Karpas-422 (cell line): ENCODE data around the gene DISC1. TPM values are rescaled to one million over a fixed set of nuclear protein-coding genes. Genes with fewer than 3 reads are reported as not detected.

Experiments
- DNase-seq: peaks from one replicate; pipeline ENCODE4 v3.0.0-alpha.2; 2015
- H2AFZ ChIP-seq: fragments of 200-600 bp; sonication (generic); 2 replicates; pipeline ENCODE4 v1.6.1; 2014; ENCODE audit warnings: antibody characterized with exemption, low read length, mixed read lengths
- H3K27ac ChIP-seq: fragments of 200-600 bp; sonication (generic); 2 replicates; pipeline ENCODE4 v1.5.1; 2014; ENCODE audit warnings: mild to moderate bottlenecking, low read length, moderate library complexity
- H3K27me3 ChIP-seq: fragments of 200-600 bp; sonication (generic); 2 replicates; pipeline ENCODE4 v1.6.1; 2014; ENCODE audit warnings: low read length, mixed read lengths
- H3K36me3 ChIP-seq: fragments of 200-600 bp; sonication (generic); 2 replicates; pipeline ENCODE4 v1.6.1; 2014; ENCODE audit warnings: low read length, mixed read lengths; ENCODE audit not compliant: insufficient read depth
- H3K4me1 ChIP-seq: fragments of 200-600 bp; sonication (generic); 2 replicates; pipeline ENCODE4 v1.6.1; 2014; ENCODE audit warnings: mild to moderate bottlenecking, low read length, mixed read lengths
- H3K4me2 ChIP-seq: fragments of 200-600 bp; sonication (generic); 2 replicates; pipeline ENCODE4 v1.6.1; 2014; ENCODE audit warnings: low read length, low read depth, mild to moderate bottlenecking; ENCODE audit not compliant: poor library complexity, severe bottlenecking
- H3K4me3 ChIP-seq: fragments of 200-600 bp; sonication (generic); 2 replicates; pipeline ENCODE4 v1.5.1; 2014; ENCODE audit warnings: mild to moderate bottlenecking, antibody characterized with exemption, low read length, mixed read lengths
- H3K79me2 ChIP-seq: fragments of 200-600 bp; sonication (generic); 2 replicates; pipeline ENCODE4 v1.6.1; 2014; ENCODE audit warnings: mild to moderate bottlenecking, low read length, mixed read lengths
- H3K9ac ChIP-seq: fragments of 200-600 bp; sonication (generic); 2 replicates; pipeline ENCODE4 v1.6.0; 2014; ENCODE audit warnings: low read length
- H3K9me2 ChIP-seq: fragments of 200-600 bp; sonication (generic), shearing (Covaris generic); replicated peaks from 2 replicates; pipeline ENCODE4 v1.6.0; 2014; ENCODE audit warnings: mild to moderate bottlenecking, low read length, moderate library complexity; ENCODE audit not compliant: insufficient read depth
- H3K9me3 ChIP-seq: fragments of 300-700, 200-600 bp; sonication (generic); 2 replicates; pipeline ENCODE4 v1.6.1; 2014; ENCODE audit warnings: low read length, mixed read lengths
- H4K20me1 ChIP-seq: fragments of 200-600 bp; sonication (generic); 2 replicates; pipeline ENCODE4 v1.6.1; 2014; ENCODE audit warnings: mild to moderate bottlenecking, antibody characterized with exemption, low read length, low read depth; ENCODE audit not compliant: insufficient read depth
- total RNA-seq: library from RNA; depleted of rRNA; stranded (reverse); fragments of >200 nt; shearing (Covaris generic); gene quantifications from 2 replicates; pipeline ENCODE4 v1.2.3, GENCODE V29; 2014; ENCODE audit warnings: low replicate concordance

The DISC1 gene
- total RNA-seq, 1 experiment from 2014 or later, result 6.4 TPM

DNA sequence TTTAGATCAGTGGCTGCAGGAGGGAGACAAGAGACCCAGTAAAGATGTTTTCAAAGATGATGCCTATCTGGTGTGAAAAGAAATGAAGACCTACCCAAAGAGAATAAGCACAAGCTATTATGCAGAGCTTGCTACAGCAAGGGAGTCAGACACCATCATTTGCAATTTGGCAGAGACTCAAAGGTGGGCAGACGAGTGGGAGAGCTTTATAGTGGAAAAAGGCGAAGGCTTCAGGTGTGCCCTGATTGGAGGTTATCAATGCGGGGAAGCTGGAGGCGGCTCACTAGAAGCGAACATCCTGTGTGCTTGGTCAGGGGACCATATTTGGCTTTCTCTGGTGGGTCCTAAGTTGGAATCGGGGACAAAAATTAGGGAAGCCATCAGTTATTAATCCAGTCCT lies 183.8 kb downstream of the DISC1 start:
- Histone ChIP-seq H2AFZ (no peak overlapping the region), H4K20me1 (0 out of 2 replicates have a peak, but pooled peaks cover 8% of the 10 kb centered on the region), H3K4me3 (no peak overlapping the region), H3K9me3 (no peaks in the 10 kb centered on the region), H3K36me3 (no peaks in the 10 kb centered on the region), H3K4me2 (no peak overlapping the region), H3K4me1 (no peaks in the 10 kb centered on the region), H3K27me3 (no peaks in the 10 kb centered on the region; the same call in 1 of the 2 replicates), H3K27ac (no peak overlapping the region), H3K9me2 (no peaks in the 10 kb centered on the region), H3K9ac (no peak overlapping the region), H3K79me2 (no peaks in the 10 kb centered on the region)
- DNase-seq, result no peak

DNA sequence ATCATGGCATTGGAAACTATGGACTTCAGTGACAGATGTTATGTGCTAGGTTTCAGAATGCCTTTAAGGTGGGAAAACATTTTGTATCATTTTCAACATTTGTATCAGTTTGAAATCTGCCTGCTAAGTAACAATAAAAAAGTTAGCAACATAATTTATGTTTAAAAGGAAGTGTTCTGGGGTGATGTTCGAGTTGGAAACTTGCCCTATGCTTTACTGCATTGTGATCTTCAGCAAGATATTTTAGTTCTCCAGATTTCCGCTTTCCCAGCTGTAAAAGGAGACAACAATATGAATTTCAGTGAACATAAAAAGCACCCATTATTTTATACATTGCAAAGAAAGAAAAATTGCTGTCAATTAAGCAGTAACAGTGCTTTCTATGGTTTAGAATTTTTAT lies 187.4 kb downstream of the DISC1 start:
- Histone ChIP-seq H3K36me3 (no peaks in the 10 kb centered on the region), H3K27me3 (no peaks in the 10 kb centered on the region), H3K4me1 (no peaks in the 10 kb centered on the region), H3K4me3 (no peak overlapping the region), H3K4me2 (no peak overlapping the region), H2AFZ (no peak overlapping the region), H3K79me2 (no peaks in the 10 kb centered on the region), H3K9me2 (no peaks in the 10 kb centered on the region), H3K27ac (no peak overlapping the region), H4K20me1 (no peaks in the 10 kb centered on the region), H3K9me3 (no peaks in the 10 kb centered on the region), H3K9ac (no peak overlapping the region)
- no peak for DNase-seq

DNA sequence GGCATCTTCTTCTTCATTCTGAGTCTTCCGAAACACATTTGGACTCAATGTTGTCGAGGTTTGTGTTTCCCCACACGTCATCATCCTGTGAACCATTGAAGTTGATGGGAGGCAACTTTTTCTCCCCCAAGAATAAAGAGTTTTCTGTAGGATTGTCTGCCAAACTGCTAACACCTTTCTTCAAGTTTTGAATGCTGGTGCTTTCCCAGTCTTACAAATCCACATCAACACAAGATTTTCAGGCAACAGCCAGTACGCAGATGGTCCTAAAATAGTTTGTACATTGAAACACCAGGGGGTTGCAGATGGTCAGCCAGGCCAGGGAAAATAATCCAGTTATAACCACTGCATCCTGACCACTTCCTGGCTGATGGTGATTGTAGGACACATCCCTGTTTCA lies 187.9 kb downstream of the DISC1 start:
- Histone ChIP-seq H3K79me2 (no peaks in the 10 kb centered on the region), H4K20me1 (no peaks in the 10 kb centered on the region), H3K9me2 (no peaks in the 10 kb centered on the region), H3K36me3 (no peaks in the 10 kb centered on the region), H3K4me2 (no peak overlapping the region), H3K27ac (no peak overlapping the region), H3K9ac (no peak overlapping the region), H3K4me3 (no peak overlapping the region), H3K9me3 (no peaks in the 10 kb centered on the region), H2AFZ (no peak overlapping the region), H3K27me3 (no peaks in the 10 kb centered on the region), H3K4me1 (no peaks in the 10 kb centered on the region)
- DNase-seq, result no peak

DNA sequence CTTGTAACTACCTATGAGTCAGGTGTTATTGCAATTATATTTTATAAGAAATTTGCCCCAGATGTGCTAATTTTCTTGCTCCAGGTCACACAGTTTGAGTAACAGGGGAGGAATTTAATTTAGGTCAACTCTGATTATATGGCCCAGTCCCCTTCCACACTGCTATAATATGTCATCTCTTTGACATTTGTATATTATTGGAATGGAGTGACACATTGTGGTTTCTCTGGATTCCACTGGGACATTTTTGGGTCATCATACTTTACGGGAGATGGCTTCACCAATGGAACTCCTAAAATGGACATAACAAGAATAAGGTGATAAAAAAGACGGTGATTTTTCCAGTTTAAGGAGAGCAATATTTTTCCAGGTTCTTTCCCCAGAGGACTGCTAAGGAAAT lies 191.2 kb downstream of the DISC1 start:
- Histone ChIP-seq H3K9me3 (no peaks in the 10 kb centered on the region), H3K36me3 (no peaks in the 10 kb centered on the region), H3K79me2 (no peaks in the 10 kb centered on the region), H3K27ac (no peak overlapping the region), H3K27me3 (no peaks in the 10 kb centered on the region), H3K4me2 (no peak overlapping the region), H3K4me3 (no peak overlapping the region), H4K20me1 (no peaks in the 10 kb centered on the region), H3K9ac (no peak overlapping the region), H3K4me1 (no peaks in the 10 kb centered on the region), H3K9me2 (no peaks in the 10 kb centered on the region), H2AFZ (no peak overlapping the region)
- DNase-seq, result no peak

DNA sequence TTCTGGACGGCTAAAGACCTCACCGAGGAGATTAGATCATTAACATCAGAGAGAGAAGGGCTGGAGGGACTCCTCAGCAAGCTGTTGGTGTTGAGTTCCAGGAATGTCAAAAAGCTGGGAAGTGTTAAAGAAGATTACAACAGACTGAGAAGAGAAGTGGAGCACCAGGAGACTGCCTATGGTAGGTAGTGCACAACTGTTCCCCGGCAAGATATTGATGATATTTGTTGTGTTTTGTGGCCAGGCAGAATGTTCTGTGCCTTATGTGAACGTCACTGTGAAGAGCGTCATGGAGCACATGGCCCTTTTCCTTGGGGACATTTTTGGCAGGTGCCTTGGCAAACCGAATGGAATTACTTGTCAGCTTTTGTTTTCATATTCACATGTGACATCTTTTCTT lies 191.7 kb downstream of the DISC1 start:
- Histone ChIP-seq H3K27me3 (no peaks in the 10 kb centered on the region), H3K4me3 (no peak overlapping the region), H3K9ac (no peak overlapping the region), H4K20me1 (no peaks in the 10 kb centered on the region), H2AFZ (no peak overlapping the region), H3K4me1 (no peaks in the 10 kb centered on the region), H3K9me3 (no peaks in the 10 kb centered on the region), H3K79me2 (no peaks in the 10 kb centered on the region), H3K36me3 (no peaks in the 10 kb centered on the region), H3K4me2 (no peak overlapping the region), H3K27ac (no peak overlapping the region), H3K9me2 (no peaks in the 10 kb centered on the region)
- DNase-seq, result no peak

DNA sequence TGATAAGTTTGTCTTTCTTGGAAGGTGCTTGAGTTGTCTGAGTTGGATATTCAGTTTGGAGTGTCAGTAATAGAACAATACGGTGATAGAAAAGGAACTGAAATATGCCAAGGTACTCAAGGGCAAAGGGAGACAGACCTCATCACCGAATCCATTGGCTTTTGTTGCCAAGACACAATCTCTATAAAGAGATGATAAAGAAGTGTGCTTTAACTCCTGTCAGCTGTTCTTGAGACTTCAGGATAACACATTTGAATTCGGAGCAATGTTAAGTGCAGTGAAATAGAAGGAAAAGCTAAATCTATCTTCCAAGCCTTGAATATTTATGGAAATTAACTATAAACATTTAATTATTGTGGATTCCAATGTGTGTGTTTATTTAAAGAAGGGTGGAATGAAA lies 194.7 kb downstream of the DISC1 start:
- no peaks in the 10 kb centered on the region for H3K79me2 ChIP-seq
- no peaks in the 10 kb centered on the region for H3K36me3 ChIP-seq
- H4K20me1 ChIP-seq, result no peaks in the 10 kb centered on the region
- H3K9me2 ChIP-seq, result no peaks in the 10 kb centered on the region
- H3K9me3 ChIP-seq, result no peaks in the 10 kb centered on the region
- H3K9ac ChIP-seq, result no peak overlapping the region
- no peaks in the 10 kb centered on the region for H3K27me3 ChIP-seq
- no peak overlapping the region for H3K4me3 ChIP-seq
- H2AFZ ChIP-seq, result no peak overlapping the region
- no peak overlapping the region for H3K4me2 ChIP-seq
- H3K27ac ChIP-seq, result no peak overlapping the region
- no peaks in the 10 kb centered on the region for H3K4me1 ChIP-seq
- DNase-seq, result no peak

- no peak overlapping the region for H3K4me3 ChIP-seq
- no peak overlapping the region for H2AFZ ChIP-seq
- H3K4me2 ChIP-seq, result no peak overlapping the region
- no peak overlapping the region for H3K9ac ChIP-seq
- no peak for DNase-seq
- H3K27me3 ChIP-seq, result no peaks in the 10 kb centered on the region
- no peaks in the 10 kb centered on the region for H3K9me2 ChIP-seq
- H3K9me3 ChIP-seq, result no peaks in the 10 kb centered on the region
- H3K27ac ChIP-seq, result no peak overlapping the region
- H3K4me1 ChIP-seq, result no peaks in the 10 kb centered on the region
- H3K36me3 ChIP-seq, result no peaks in the 10 kb centered on the region
- H4K20me1 ChIP-seq, result no peaks in the 10 kb centered on the region
- H3K79me2 ChIP-seq, result no peaks in the 10 kb centered on the region
Observed at GRCh38 chr1:231822041-231822440, 195.5 kb downstream of the DISC1 start.

DNA sequence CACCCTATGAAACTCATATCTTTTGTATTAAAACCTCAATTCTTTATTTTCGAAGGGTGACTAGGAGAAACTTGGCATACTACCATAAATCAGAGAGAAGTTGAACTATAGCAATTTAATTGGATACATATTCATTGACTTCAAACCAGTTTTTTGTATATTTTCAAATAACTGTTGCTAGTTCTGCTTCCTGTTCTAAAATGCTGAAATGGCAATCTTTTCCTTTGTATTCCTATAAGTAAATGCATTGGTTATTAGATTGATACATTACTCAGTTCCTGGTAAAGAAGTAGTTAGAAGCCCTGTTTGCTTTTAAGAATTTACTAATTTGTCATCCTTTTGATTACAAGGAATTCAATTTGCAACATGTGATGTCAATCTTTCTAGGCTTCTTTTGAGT lies 200.0 kb downstream of the DISC1 start:
- Histone ChIP-seq H3K9me3 (no peaks in the 10 kb centered on the region), H3K79me2 (no peaks in the 10 kb centered on the region), H2AFZ (no peak overlapping the region), H3K4me1 (no peaks in the 10 kb centered on the region), H3K36me3 (no peaks in the 10 kb centered on the region), H3K9me2 (no peaks in the 10 kb centered on the region), H3K27ac (no peak overlapping the region), H3K9ac (no peak overlapping the region), H3K4me2 (no peak overlapping the region), H3K4me3 (no peak overlapping the region), H4K20me1 (no peaks in the 10 kb centered on the region), H3K27me3 (no peaks in the 10 kb centered on the region)
- DNase-seq, result no peak
